GM23338 (cell line): Measurements from ENCODE around the gene C6orf120. TPM values are rescaled to one million over a fixed set of nuclear protein-coding genes. Genes with fewer than 3 reads are reported as not detected.

Source experiments
- ATAC-seq: fragments of 200-7000 bp; cut with Tn5 transposase; 3 replicates; pipeline ENCODE4 v1.9.1; 2020
- DNase-seq: peaks from one replicate; pipeline ENCODE4 v3.0.0-alpha.2; 2015; ENCODE audit warnings: low spot score
- H2AFZ ChIP-seq: fragments of 200-600 bp; sonication (generic); 2 replicates; pipeline ENCODE4 v1.8.0; 2016; ENCODE audit warnings: antibody characterized with exemption, mild to moderate bottlenecking, moderate library complexity
- H3F3A ChIP-seq: fragments of 200-600 bp; sonication (generic); replicated peaks from 2 replicates; pipeline ENCODE4 v1.8.0; 2017; ENCODE audit warnings: antibody characterized with exemption, mixed run types, low read depth
- H3K27ac ChIP-seq: fragments of 200-600 bp; sonication (generic); 2 replicates; pipeline ENCODE4 v1.6.1; 2016; ENCODE audit warnings: low read depth
- H3K27me3 ChIP-seq: fragments of 200-600 bp; sonication (generic); 2 replicates; pipeline ENCODE4 v1.8.0; 2016; ENCODE audit warnings: mild to moderate bottlenecking, mixed run types, moderate library complexity; ENCODE audit not compliant: insufficient read depth
- H3K36me3 ChIP-seq: fragments of 200-600 bp; sonication (generic); 2 replicates; pipeline ENCODE4 v1.8.0; 2016; ENCODE audit warnings: mild to moderate bottlenecking; ENCODE audit not compliant: insufficient read depth
- H3K4me1 ChIP-seq: fragments of 200-600 bp; sonication (generic); 2 replicates; pipeline ENCODE4 v1.8.0; 2016; ENCODE audit warnings: mild to moderate bottlenecking, moderate library complexity; ENCODE audit not compliant: insufficient read depth
- H3K4me2 ChIP-seq: fragments of 200-600 bp; sonication (generic); 2 replicates; pipeline ENCODE4 v1.7.1; 2017; ENCODE audit warnings: mixed run types
- H3K4me3 ChIP-seq: fragments of 200-600 bp; sonication (generic); 2 replicates; pipeline ENCODE4 v1.6.1; 2016; ENCODE audit warnings: mixed run types
- H3K79me2 ChIP-seq: fragments of 200-600 bp; sonication (generic); replicated peaks from 2 replicates; pipeline ENCODE4 v1.8.0; 2017; ENCODE audit warnings: mild to moderate bottlenecking; ENCODE audit not compliant: insufficient read depth
- H3K9me2 ChIP-seq: fragments of 200-600 bp; sonication (generic); 2 replicates; pipeline ENCODE4 v1.8.0; 2017; ENCODE audit not compliant: insufficient read depth
- H4K20me1 ChIP-seq: fragments of 200-600 bp; sonication (generic); replicated peaks from 2 replicates; pipeline ENCODE4 v1.8.0; 2017; ENCODE audit warnings: mild to moderate bottlenecking; ENCODE audit not compliant: insufficient read depth
- H3K27ac Mint-ChIP-seq: 2 replicates; pipeline ENCODE4 v1.8.0; 2020; ENCODE audit warnings: inconsistent platforms, mild to moderate bottlenecking, moderate library complexity, mixed read lengths
- H3K27me3 Mint-ChIP-seq: 3 replicates; pipeline ENCODE4 v1.8.0; 2022; ENCODE audit warnings: low read depth, mild to moderate bottlenecking, moderate library complexity, mixed read lengths, inconsistent platforms; ENCODE audit not compliant: insufficient read depth, poor library complexity
- H3K36me3 Mint-ChIP-seq: 3 replicates; pipeline ENCODE4 v1.8.0; 2021; ENCODE audit warnings: low read depth, mild to moderate bottlenecking, inconsistent platforms, moderate library complexity, mixed read lengths
- H3K4me1 Mint-ChIP-seq: 3 replicates; pipeline ENCODE4 v1.8.0; 2020; ENCODE audit warnings: mild to moderate bottlenecking, inconsistent platforms, mixed read lengths
- H3K4me3 Mint-ChIP-seq: 3 replicates; pipeline ENCODE4 v1.8.0; 2021; ENCODE audit warnings: moderate library complexity, mild to moderate bottlenecking, inconsistent platforms, mixed read lengths
- H3K9me3 Mint-ChIP-seq: 3 replicates; pipeline ENCODE4 v1.8.0; 2020; ENCODE audit warnings: moderate library complexity, mild to moderate bottlenecking, inconsistent platforms, mixed read lengths
- CREB1 ChIP-seq: fragments of 250-450 bp; sonication (Bioruptor Pico); IDR thresholded peaks from 2 replicates; pipeline ENCODE4 v1.5.0; 2020; ENCODE audit warnings: low read depth, mild to moderate bottlenecking, moderate library complexity
- CTCF ChIP-seq, 2 experiments: fragments of 200-600 bp in 1 of 2; sonication (generic) in 1 of 2; conservative IDR thresholded peaks; 2 replicates each; pipeline versions ENCODE4 v1.5.1 to v1.6.1; 2016 to 2017; ENCODE audit warnings: antibody characterized with exemption in 2 of 2, low read depth in 2 of 2, mild to moderate bottlenecking in 2 of 2, moderate library complexity in 1 of 2
- EZH2 ChIP-seq: fragments of 200-600 bp; sonication (generic); IDR thresholded peaks from one replicate; pipeline ENCODE4 v1.8.0; 2017; ENCODE audit warnings: antibody characterized with exemption, mild to moderate bottlenecking, low read depth; ENCODE audit not compliant: unreplicated experiment
- EZH2phosphoT487 ChIP-seq: fragments of 200-600 bp; sonication (generic); IDR thresholded peaks from one replicate; pipeline ENCODE4 v1.8.1; 2018; ENCODE audit warnings: antibody characterized with exemption; ENCODE audit not compliant: unreplicated experiment
- JUNB ChIP-seq: IDR thresholded peaks from one replicate; pipeline ENCODE4 v1.6.1; 2016; ENCODE audit warnings: antibody characterized with exemption; ENCODE audit not compliant: unreplicated experiment
- ZNF331 ChIP-seq: fragments of 250-450 bp; sonication (Bioruptor Pico); IDR thresholded peaks from 2 replicates; pipeline ENCODE4 v1.5.0; 2020; ENCODE audit warnings: low read depth, mild to moderate bottlenecking, moderate library complexity
- ZNF462 ChIP-seq: fragments of 250-450 bp; sonication (Bioruptor Pico); IDR thresholded peaks from 2 replicates; pipeline ENCODE4 v1.5.0; 2020; ENCODE audit warnings: mild to moderate bottlenecking, moderate library complexity
- polyA plus RNA-seq: library from polyadenylated mRNA; unstranded; fragments of >200 nt; fragmentation: Nextera tagmentation; extraction: Ambion mirVana; gene quantifications from 2 replicates; pipeline ENCODE4 v1.2.1, GENCODE V29; 2016
- total RNA-seq: library from RNA; depleted of rRNA; stranded (reverse); fragments of >200 nt; shearing (Covaris generic); gene quantifications from 2 replicates; pipeline ENCODE4 v1.2.3, GENCODE V29; 2014
- TF ChIP-seq, protein P1 (sequence below): IDR thresholded peaks from 2 replicates; pipeline ENCODE4 v1.6.1; 2016; ENCODE audit warnings: antibody characterized with exemption
- TF ChIP-seq, protein P2 (sequence below): IDR thresholded peaks from one replicate; pipeline ENCODE4 v1.6.1; 2018; ENCODE audit warnings: antibody characterized with exemption; ENCODE audit not compliant: unreplicated experiment

Gene C6orf120
- total and polyA plus RNA-seq, 2 experiments from 2014 or later, result 18.8 to 57.3 TPM

DNA sequence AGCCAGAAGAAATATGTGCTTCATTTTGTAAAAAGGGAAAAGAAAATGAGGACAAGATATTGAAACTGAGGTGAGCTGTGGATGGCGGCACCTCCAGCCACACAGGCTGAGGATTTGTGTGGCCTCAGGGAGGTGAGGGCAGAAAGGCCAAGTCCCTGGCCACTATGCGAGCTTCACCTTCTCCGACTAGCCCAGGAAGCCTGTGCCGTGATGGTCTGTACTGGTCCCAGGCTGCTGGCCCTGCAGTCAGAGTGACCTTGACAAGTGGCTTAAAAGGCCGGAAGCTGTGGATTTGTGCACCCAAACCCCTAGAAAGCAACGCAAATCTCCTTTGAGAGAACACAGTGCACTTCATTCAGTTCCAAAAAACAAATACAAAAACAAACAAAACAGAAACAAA, 48.2 kb upstream of the C6orf120 start:
- no peaks in the 10 kb centered on the region for H3K9me2 ChIP-seq
- H2AFZ ChIP-seq, result no peak overlapping the region
- H3K36me3 ChIP-seq, result peaks cover 18% of the 10 kb centered on the region
- Mint-ChIP-seq H3K9me3 (peaks cover 24% of the 10 kb centered on the region), H3K27me3 (peaks cover 2% of the 10 kb centered on the region), H3K27ac (no peak overlapping the region), H3K4me1 (no peaks in the 10 kb centered on the region), H3K4me3 (no peak overlapping the region), H3K36me3 (peaks cover 67% of the 10 kb centered on the region)
- no peak for TF ChIP-seq ZNF462
- TF ChIP-seq CTCF (conservative IDR thresholded peaks at IDR 0.05; ENCODE audit: low read depth in 2 of 2), result no peak
- TF ChIP-seq, protein P1, sequence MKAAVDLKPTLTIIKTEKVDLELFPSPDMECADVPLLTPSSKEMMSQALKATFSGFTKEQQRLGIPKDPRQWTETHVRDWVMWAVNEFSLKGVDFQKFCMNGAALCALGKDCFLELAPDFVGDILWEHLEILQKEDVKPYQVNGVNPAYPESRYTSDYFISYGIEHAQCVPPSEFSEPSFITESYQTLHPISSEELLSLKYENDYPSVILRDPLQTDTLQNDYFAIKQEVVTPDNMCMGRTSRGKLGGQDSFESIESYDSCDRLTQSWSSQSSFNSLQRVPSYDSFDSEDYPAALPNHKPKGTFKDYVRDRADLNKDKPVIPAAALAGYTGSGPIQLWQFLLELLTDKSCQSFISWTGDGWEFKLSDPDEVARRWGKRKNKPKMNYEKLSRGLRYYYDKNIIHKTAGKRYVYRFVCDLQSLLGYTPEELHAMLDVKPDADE, result no peak
- TF ChIP-seq, protein P2, sequence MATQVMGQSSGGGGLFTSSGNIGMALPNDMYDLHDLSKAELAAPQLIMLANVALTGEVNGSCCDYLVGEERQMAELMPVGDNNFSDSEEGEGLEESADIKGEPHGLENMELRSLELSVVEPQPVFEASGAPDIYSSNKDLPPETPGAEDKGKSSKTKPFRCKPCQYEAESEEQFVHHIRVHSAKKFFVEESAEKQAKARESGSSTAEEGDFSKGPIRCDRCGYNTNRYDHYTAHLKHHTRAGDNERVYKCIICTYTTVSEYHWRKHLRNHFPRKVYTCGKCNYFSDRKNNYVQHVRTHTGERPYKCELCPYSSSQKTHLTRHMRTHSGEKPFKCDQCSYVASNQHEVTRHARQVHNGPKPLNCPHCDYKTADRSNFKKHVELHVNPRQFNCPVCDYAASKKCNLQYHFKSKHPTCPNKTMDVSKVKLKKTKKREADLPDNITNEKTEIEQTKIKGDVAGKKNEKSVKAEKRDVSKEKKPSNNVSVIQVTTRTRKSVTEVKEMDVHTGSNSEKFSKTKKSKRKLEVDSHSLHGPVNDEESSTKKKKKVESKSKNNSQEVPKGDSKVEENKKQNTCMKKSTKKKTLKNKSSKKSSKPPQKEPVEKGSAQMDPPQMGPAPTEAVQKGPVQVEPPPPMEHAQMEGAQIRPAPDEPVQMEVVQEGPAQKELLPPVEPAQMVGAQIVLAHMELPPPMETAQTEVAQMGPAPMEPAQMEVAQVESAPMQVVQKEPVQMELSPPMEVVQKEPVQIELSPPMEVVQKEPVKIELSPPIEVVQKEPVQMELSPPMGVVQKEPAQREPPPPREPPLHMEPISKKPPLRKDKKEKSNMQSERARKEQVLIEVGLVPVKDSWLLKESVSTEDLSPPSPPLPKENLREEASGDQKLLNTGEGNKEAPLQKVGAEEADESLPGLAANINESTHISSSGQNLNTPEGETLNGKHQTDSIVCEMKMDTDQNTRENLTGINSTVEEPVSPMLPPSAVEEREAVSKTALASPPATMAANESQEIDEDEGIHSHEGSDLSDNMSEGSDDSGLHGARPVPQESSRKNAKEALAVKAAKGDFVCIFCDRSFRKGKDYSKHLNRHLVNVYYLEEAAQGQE, result no peak
- no peak for TF ChIP-seq EZH2phosphoT487
- TF ChIP-seq ZNF331 (CRISPR knock-in tag), result no peak
- no peak for TF ChIP-seq JUNB
- TF ChIP-seq CREB1 (CRISPR knock-in tag), result no peak
- no peak for TF ChIP-seq EZH2
- H3K4me1 ChIP-seq, result 0 out of 2 replicates have a peak, but pooled peaks cover 2% of the 10 kb centered on the region
- H3F3A ChIP-seq, result no peaks in the 10 kb centered on the region
- DNase-seq (no peak), ATAC-seq (no peak)
- H3K79me2 ChIP-seq, result no peaks in the 10 kb centered on the region
- no peak overlapping the region for H3K27ac ChIP-seq
- no peak overlapping the region for H3K4me2 ChIP-seq
- no peaks in the 10 kb centered on the region; the same call in 1 of the 2 replicates for H4K20me1 ChIP-seq
- no peaks in the 10 kb centered on the region for H3K27me3 ChIP-seq
- no peak overlapping the region for H3K4me3 ChIP-seq
